GM21723 (cell line): Measurements from ENCODE around the gene BRD4.

Experiments used
- ATAC-seq: cut with Tn5 transposase; IDR thresholded peaks from one replicate; pipeline ENCODE4 v1.9.1; 2021; ENCODE audit warnings: mild to moderate bottlenecking, moderate library complexity; ENCODE audit not compliant: unreplicated experiment

BRD4 gene

GRCh38 chr19:15316498-15316897 lies 15.8 kb downstream of the BRD4 start:
- ATAC-seq, result no peak

DNA sequence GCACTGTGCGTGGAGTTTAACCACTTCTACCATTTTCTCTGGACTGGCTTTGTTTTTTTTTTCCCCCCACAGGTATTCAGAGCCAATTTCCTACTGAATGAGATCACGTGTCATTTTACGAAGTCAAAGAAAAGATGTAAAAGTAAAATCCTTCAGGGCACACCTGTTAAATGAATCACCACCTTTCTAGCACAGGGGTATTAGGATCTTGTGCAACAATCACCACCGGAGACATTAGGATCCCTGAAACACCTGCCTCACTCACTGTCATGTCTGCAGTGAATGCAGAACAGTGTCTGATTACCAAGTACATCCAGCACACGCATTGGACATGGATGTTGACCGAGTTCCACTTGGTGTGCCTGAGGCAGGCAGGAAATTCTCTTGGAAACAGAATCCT lies 17.2 kb downstream of the BRD4 start:
- ATAC-seq, result no peak

DNA sequence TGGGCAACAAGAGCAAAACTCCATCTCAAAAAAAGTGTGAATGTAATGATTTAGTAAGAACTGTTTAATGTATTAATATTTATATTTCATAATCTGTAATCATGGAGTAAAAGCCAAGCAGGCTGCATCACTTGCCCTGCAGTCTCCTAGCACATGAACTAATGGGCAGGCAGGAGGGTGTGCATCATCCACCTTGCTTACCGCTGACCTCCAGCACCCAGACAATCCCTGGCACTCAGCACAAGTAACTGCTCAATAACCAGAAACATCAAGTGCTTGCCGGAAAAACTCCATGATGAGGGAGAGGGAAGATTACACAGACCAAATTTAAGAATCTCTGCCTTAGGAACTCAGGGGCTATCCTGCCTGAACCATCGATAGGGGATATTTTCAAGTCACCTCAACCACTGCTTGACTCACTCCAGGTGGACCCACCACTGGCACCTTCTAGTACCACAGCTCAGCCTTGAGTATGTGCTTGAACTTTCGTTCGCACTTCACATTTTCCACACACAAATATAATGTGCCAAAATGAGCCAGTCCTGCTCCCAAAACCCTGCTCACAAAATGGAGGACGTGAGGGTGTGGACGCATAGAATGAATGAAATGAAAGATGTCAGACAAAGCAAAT lies 18.6 kb downstream of the BRD4 start:
- no peak for ATAC-seq

- ATAC-seq, result no peak
Observed at GRCh38 chr19:15307169-15307568, 25.2 kb downstream of the BRD4 start.

- no peak for ATAC-seq
Observed at GRCh38 chr19:15305582-15306334, 26.6 kb downstream of the BRD4 start.

DNA sequence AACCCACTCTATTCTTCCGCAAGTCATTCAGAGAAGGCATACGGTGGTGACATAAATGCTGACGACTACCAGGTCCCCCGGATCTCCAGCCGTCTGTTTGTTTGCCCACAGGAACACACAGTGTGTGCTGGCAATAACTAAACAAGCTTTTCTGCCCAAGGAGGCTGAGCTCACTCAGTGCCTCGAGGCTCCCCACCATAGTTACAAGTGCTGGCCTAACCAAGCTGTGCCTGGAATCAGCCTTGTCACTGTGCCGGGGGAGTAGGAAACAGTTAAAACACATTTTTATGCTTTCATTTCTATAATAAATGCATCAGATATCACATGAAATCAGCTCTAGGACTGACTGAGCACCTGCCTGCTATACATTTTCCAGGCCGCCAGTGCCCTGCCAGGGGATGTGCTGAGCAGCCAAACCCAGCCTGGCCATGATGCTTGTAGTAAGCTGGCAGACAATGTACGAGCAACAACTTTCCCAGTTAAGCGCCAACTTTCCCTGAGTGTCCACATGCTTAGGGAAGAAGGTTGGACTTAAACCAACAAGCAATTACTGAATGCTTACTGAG lies 28.1 kb downstream of the BRD4 start:
- no peak for ATAC-seq

DNA sequence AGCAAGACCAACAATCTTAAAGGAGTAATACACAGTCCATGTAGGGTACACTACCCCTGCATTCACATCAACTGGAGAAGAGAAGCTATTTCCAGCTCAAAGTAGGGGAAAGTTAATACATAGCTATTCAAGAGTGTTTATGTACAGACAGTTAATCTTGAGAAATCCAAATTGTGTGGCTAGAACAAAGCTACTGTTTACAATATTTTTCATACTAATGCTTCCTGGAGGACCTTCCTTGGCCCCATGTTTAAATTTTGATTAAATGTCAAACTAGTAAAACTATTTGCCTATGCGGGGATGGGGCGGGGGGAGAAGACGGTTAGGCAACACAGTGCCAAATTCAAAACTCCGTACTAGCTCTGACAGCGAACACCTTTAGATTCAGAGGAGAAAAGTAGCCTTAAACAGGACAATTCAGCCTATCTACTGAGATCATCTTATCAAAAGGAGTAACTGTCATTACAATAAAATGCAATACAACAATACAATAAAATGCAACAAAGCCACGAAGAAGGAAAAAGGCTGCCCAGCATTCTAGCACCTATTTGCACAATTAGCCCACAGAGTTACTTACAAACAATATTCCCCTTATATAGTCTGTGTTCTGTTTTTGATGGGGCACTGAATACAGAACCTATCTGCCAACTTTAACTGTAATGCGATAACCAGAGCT lies 29.1 kb downstream of the BRD4 start:
- no peak for ATAC-seq

DNA sequence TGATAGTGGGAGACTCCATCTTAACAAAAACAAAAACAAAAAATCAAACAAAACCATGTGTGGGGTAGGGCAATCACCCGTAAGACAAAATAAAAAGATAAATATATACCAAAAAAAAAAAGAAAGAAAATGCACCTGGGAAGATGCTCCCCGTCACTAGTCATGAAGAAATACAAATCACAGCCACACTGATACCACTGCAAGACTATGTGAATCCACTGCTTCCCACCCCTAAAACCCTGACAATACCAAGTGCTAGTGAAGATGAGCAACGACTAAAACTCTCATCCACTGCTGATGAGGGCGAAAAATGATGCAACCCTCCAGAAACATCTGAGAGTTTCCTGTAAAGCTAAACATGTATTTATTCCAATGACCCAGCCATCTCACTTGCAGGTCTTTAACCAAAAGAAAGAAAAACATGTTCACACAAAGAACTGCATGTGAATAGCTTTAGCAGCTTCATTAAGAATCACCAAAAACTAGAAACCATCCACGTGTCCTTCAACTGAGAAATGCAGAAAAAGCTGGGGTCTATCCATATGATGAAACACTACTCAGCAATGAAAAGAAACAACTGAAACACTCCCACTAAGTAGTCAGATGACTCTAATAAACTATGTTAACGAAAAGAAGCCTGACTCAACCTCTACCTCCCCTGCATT lies 31.7 kb downstream of the BRD4 start:
- no peak for ATAC-seq

- no peak for ATAC-seq
Observed at GRCh38 chr19:15299568-15300409, 32.5 kb downstream of the BRD4 start.

DNA sequence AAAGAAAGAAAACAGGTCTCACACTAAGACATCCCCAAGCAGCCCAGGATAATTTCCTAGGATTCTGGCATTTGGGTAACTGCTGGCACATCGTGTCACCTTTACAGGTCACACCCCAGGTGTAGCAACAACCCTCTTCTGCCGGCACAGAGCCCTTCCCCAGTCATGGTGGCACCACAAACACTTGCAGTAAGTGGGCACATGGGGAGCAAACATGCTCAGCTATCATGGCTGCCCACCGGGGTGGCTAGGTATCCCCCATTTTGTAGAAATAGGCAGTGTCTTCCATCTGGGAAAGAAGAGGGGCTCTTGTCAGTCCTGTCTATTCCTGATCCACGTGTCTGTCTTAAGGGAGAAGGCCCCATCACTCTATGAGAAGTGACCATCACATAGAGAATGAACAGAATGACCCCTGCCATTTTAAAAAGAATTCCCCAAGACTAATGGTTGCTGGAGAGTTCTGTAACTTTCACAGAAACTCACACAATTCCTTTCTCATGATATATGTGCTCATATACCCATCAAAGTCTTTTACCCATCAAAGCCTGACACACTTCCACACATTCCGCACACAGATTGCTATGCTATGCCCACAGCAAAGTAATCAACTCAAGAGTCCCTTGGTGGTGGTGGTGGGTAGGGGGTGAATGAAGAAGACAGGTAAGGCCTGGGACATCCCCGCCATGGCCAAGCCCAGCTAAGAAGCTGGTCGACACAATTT lies 33.3 kb downstream of the BRD4 start:
- ATAC-seq, result no peak

DNA sequence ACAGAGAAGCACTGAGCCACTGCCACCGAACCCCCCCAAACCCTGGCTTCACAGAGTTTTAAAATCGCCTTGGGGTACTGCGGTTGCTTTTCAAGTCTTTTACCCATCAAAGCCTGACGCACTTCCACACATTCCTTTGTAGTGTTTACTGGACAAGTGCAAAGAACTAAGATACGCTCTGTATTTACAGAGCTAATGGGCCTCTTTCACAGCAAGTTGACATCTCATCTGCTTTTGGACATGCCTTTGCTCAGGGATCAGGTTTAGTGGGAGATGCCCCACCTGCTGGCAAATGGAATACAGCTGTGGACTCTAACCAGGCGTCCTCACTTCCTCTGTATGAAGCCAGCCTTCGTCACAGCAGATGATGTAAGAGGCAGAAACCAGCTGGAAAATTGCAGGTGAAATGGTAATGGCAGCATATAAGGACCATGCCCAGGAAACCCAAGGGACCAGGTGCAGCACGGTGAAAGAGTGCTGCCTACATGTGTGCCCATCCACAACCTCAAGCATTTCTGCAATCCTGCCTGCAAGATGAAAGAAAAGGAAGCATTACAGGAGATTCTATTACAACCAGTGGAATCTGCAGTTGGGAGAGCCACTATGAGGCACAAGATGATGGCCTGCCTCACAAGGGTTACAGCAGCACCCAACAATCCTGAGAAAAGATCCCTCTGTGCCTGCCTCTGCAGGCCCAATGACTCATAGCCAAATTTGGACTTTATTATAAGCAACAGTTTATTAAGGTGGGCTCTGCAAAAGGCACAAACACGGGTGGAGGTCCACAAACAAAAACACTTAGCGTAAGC lies 34.7 kb downstream of the BRD4 start:
- ATAC-seq, result no peak

DNA sequence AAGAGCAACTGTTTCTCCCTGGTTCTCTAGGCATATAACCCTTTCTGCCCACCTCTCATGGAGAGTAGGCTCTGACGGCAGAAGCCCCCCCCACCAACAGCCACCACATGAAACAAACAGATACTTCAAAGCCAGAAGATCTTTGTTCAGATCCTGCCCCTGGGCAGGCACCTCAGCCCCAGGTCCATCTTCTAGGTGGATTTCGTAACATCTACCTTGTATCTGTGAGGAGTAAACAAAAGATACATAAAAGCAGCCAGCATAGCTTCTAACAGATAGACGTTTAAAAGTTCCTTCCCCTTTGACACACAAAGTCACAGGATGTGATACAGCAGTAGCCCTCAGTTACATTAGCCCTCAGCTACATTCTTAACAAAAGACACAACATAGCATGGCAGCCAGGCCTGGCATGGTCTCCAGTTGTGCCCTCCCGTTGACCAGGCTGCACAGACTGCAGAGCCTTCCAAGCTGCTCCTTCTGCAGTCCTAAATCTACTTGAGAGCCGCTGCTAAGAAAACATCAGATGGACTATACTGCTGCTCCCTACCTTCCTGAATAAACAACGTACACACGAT lies 35.4 kb downstream of the BRD4 start:
- ATAC-seq, result no peak

DNA sequence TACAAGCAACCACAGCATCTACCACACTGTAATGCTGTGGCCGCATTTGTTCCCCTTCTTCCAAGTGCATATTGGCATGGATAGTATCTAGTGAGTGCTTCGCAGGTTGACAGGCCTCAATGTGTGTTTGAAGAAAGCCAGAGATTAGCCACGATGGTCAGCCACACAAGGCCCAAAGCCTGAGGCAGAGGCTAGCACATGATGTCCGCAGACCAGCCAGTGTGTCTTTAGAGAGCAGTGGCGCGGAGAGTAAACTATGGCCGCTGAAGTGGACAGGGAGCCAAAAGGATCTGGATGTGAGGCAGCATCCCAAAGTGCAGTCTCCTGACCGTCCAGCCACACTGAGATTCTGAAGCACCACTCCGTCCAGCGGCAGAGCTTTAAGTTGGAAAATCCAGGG lies 36.0 kb downstream of the BRD4 start:
- no peak for ATAC-seq

DNA sequence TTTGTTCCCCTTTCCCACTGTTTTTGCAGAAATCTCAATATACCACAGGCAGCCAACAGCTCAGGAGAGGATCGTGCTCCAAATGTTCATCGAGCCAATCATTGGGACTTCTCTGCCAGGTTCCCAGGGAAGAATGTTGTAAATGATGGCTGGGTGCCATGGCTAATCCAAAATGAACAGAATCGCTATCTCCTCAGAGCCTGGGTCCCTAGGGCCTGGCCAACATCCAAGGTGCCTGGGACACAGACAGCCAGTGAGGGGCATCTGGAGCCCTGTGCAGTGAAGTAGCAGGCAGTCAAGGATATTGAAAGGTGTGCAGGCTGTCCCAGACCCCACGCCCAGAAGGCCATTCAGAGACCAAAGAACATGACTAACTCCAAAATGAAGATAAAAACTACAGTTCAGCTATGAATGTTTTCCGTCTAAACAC lies 37.8 kb downstream of the BRD4 start:
- ATAC-seq, result no peak

DNA sequence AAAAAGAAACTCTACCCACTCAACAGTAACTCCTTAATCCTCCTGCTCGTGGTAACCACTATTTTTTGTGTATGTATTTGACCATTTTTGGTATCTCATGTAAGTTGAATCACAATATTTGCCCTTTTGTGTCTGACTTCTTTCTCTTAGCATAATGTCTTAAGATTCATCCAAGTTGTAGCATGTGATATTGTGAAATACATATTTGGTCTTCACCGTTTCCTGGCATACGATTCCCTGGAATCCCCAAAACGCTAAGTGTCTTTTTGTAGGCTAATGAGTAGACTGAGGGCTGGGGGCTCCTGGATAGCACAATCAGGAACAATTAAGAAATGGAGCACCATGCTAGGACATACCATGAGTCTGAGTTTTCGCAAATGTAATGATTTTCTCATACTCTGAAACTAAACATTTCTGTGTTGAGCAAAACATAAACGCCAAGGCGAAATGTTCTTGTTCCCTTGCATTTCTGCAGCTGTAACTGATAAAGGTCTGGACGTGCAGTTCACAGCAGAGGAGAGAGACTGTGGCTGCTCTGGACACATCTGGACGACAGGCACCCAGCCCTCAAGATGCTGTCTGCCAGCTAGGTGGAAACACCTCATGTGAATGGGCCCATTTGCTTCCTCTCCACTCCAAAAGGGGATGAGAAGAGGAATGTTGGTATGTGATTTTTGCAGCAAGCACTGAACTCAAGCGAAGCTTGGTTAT lies 38.4 kb downstream of the BRD4 start:
- no peak for ATAC-seq

DNA sequence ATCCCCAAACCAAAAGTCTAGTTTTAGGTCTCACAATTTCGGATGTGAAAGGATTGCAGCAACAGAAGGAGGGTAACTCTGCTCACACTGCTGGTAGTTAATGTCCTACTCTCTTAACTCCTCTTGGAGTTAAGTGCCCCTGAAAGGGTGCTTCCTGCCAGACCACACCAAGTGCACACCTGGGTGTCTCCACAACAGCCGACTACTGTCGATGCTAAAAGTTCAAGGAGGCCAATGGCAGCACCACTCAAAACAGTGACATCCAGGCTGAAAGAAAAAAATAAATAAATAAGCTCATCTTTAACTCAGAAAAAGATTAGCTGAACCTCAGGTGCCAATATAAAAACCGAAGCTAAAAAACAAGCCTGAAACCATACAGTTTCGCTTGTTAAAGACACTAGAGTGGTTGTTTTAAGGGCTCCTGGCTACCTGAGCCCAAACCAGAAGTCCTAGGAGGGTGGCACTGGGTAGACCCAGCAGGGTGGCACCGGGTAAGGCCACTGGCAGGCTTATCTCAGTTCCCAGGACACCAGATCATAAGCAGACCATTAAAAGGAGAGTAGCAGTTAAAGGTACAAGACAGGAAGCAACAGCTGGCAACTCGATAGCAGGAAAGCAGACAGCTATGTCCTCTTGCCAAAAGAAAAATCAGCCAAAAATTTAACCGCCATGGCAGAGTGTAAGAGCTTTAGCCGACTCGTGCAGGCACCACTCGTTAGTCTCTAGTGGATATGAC lies 39.3 kb downstream of the BRD4 start:
- ATAC-seq, result peak; percentile 40

DNA sequence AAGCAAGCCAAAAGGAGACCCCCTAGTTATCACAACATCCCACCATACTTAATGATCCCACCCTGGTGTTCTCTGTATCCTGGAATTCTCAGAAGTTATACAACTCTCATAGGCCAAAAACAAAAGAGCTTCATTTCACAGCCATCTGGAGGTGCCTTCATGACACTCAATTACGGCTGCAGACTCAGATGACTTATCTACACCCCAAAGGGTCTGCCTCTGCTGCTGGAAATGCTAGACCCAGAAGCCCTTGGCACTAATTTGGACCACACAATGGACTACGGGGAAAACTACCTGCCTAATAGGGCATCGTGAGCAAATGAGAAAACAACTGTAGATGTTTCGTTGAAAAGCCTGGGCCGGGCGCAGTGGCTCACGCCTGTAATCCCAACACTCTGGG lies 40.2 kb downstream of the BRD4 start:
- no peak for ATAC-seq
